HG03135 (cell line): ENCODE measurements around the gene AUH.
"Not testable (repeated sequence)": the region's sequence is repeated elsewhere in the genome, so short reads cannot be mapped to it uniquely, and the experiment has no call there.

Experiments
- ATAC-seq: cut with Tn5 transposase; IDR thresholded peaks from one replicate; pipeline ENCODE4 v1.9.1; 2021; ENCODE audit warnings: mild to moderate bottlenecking, moderate library complexity; ENCODE audit not compliant: unreplicated experiment

The AUH gene

GRCh38 chr9:91211919-91212318 lies 149.8 kb downstream of the AUH start:
- ATAC-seq: no peak

GRCh38 chr9:91211414-91211813 lies 150.3 kb downstream of the AUH start:
- no peak for ATAC-seq

- no peak for ATAC-seq
These were observed 151.4 kb downstream of the AUH start for GRCh38 chr9:91210318-91210717.

- no peak for ATAC-seq
These were observed 152.9 kb downstream of the AUH start for GRCh38 chr9:91208837-91209236.

- peak; percentile 41 for ATAC-seq
These were observed 153.3 kb downstream of the AUH start for GRCh38 chr9:91208419-91208745.

- ATAC-seq: peak; percentile 62
These were observed 153.8 kb downstream of the AUH start for GRCh38 chr9:91207729-91208418.

GRCh38 chr9:91207397-91207728 lies 154.4 kb downstream of the AUH start:
- no peak for ATAC-seq

- no peak for ATAC-seq
These were observed 154.9 kb downstream of the AUH start for GRCh38 chr9:91206806-91207205.

- no peak for ATAC-seq
These were observed 158.9 kb downstream of the AUH start for GRCh38 chr9:91202736-91203283.

GRCh38 chr9:91200692-91201336 lies 160.9 kb downstream of the AUH start:
- no peak for ATAC-seq

- no peak for ATAC-seq
These were observed 161.8 kb downstream of the AUH start for GRCh38 chr9:91199739-91200497.

- ATAC-seq: not testable (repeated sequence)
These were observed 162.8 kb downstream of the AUH start for GRCh38 chr9:91198881-91199280.

- no peak for ATAC-seq
These were observed 163.3 kb downstream of the AUH start for GRCh38 chr9:91198405-91198804.

- ATAC-seq: no peak
These were observed 164.2 kb downstream of the AUH start for GRCh38 chr9:91197232-91198181.

- no peak for ATAC-seq
These were observed 165.4 kb downstream of the AUH start for GRCh38 chr9:91196103-91196950.

GRCh38 chr9:91195372-91196012 lies 166.2 kb downstream of the AUH start:
- no peak for ATAC-seq

GRCh38 chr9:91193658-91194391 lies 167.9 kb downstream of the AUH start:
- ATAC-seq: peak; percentile 54

GRCh38 chr9:91193087-91193657 lies 168.5 kb downstream of the AUH start:
- ATAC-seq: peak; percentile 14
